NT2/D1 (cell line): ENCODE results near the gene ZACN.

Source experiments
- DNase-seq: peaks from one replicate; pipeline ENCODE4 v3.0.0-alpha.2; 2011; ENCODE audit warnings: low read depth, low spot score
- H3K27me3 ChIP-seq: 2 replicates; pipeline ENCODE4 v1.6.0; 2011; ENCODE audit warnings: mild to moderate bottlenecking; ENCODE audit not compliant: insufficient read length, insufficient read depth
- H3K36me3 ChIP-seq: 2 replicates; pipeline ENCODE4 v1.6.1; 2011; ENCODE audit warnings: mild to moderate bottlenecking, low read length, mixed read lengths; ENCODE audit not compliant: insufficient read depth, insufficient read length
- H3K4me1 ChIP-seq: 2 replicates; pipeline ENCODE4 v1.5.1; 2011; ENCODE audit not compliant: insufficient read depth, insufficient read length
- H3K4me3 ChIP-seq: 2 replicates; pipeline ENCODE4 v1.5.1; 2011; ENCODE audit warnings: low read depth; ENCODE audit not compliant: insufficient read length
- H3K9ac ChIP-seq: 2 replicates; pipeline ENCODE4 v1.6.0; 2011; ENCODE audit warnings: low read depth; ENCODE audit not compliant: insufficient read length
- H3K9me3 ChIP-seq: 2 replicates; pipeline ENCODE4 v1.5.1; 2011; ENCODE audit warnings: mild to moderate bottlenecking, low read length; ENCODE audit not compliant: insufficient read depth
- SUZ12 ChIP-seq: IDR thresholded peaks from 2 replicates; pipeline ENCODE4 v1.6.1; 2011; ENCODE audit not compliant: insufficient read length, insufficient read depth; ENCODE audit errors: extremely low read depth
- YY1 ChIP-seq: IDR thresholded peaks from 2 replicates; pipeline ENCODE4 v1.6.1; 2011; ENCODE audit not compliant: insufficient read length, insufficient read depth
- ZNF274 ChIP-seq: IDR thresholded peaks from 2 replicates; pipeline ENCODE4 v1.6.1; 2011; ENCODE audit warnings: mild to moderate bottlenecking, low read depth, low read length

Gene ZACN

GRCh38 chr17:76131692-76132573, 53.0 kb downstream of the ZACN start:
- peaks cover 29% of the 10 kb centered on the region for H3K4me1 ChIP-seq
- H3K36me3 ChIP-seq: no peaks in the 10 kb centered on the region
- no peak for DNase-seq
- no peak overlapping the region for H3K4me3 ChIP-seq
- no peak for TF ChIP-seq ZNF274
- no peak for TF ChIP-seq YY1
- no peak for TF ChIP-seq SUZ12
- peaks cover 73% of the 10 kb centered on the region for H3K27me3 ChIP-seq
- no peak overlapping the region for H3K9ac ChIP-seq
- no peaks in the 10 kb centered on the region for H3K9me3 ChIP-seq
